WTC11 (cell line): Measurements from ENCODE around the gene MMP24OS. TPM values are rescaled to one million over a fixed set of nuclear protein-coding genes. Genes with fewer than 3 reads are reported as not detected.

Experiments
- ATAC-seq: fragments of 200-7000 bp; cut with Tn5 transposase; 2 replicates; pipeline ENCODE4 v1.10.0; 2021; ENCODE audit warnings: mild to moderate bottlenecking, moderate library complexity
- CTCF ChIA-PET: fragments of 300-600 bp; sonication (Branson Sonifier 250); formaldehyde crosslinking; loops from one replicate; lab custom pipeline; 2021; ENCODE audit warnings: antibody characterized with exemption; lab: Charles Lee
- POLR2A ChIA-PET: fragments of 350-600 bp; sonication (Branson Sonifier 250); formaldehyde crosslinking; loops from one replicate; lab custom pipeline; 2021; ENCODE audit warnings: antibody characterized with exemption; lab: Charles Lee
- DNase-seq: peaks from one replicate; pipeline ENCODE4 v3.0.0; 2021; ENCODE audit warnings: low spot score
- H3K27ac Mint-ChIP-seq: 2 replicates; pipeline ENCODE4 v1.8.0; 2021; ENCODE audit warnings: mixed read lengths
- H3K27me3 Mint-ChIP-seq: 2 replicates; pipeline ENCODE4 v1.8.0; 2021; ENCODE audit warnings: low read depth, mild to moderate bottlenecking, moderate library complexity, mixed read lengths
- H3K36me3 Mint-ChIP-seq: 2 replicates; pipeline ENCODE4 v1.8.0; 2021; ENCODE audit warnings: mixed read lengths
- H3K4me1 Mint-ChIP-seq: 2 replicates; pipeline ENCODE4 v1.8.0; 2022; ENCODE audit warnings: mixed read lengths
- H3K4me3 Mint-ChIP-seq: 2 replicates; pipeline ENCODE4 v1.8.0; 2021; ENCODE audit warnings: mild to moderate bottlenecking, moderate library complexity, mixed read lengths
- H3K9me3 Mint-ChIP-seq: 2 replicates; pipeline ENCODE4 v1.8.0; 2021; ENCODE audit warnings: mixed read lengths
- AR ChIP-seq: fragments of 250-450 bp; sonication (Bioruptor Pico); IDR thresholded peaks from 2 replicates; pipeline ENCODE4 v1.9.0; 2021; ENCODE audit warnings: mild to moderate bottlenecking
- ATF1 ChIP-seq: sonication (generic); formaldehyde crosslinking; IDR thresholded peaks from 2 replicates; pipeline ENCODE4 v1.8.1; 2023; ENCODE audit warnings: mild to moderate bottlenecking, moderate library complexity, missing genetic modification reagents
- ATF2 ChIP-seq: sonication (generic); formaldehyde crosslinking; IDR thresholded peaks from 2 replicates; pipeline ENCODE4 v1.8.1; 2022; ENCODE audit warnings: low read depth, missing genetic modification reagents, borderline replicate concordance
- FOXJ3 ChIP-seq: sonication (generic); formaldehyde crosslinking; IDR thresholded peaks from 2 replicates; pipeline ENCODE4 v1.9.0; 2021; ENCODE audit warnings: missing genetic modification reagents, mild to moderate bottlenecking, borderline replicate concordance
- FOXP1 ChIP-seq: sonication (generic); formaldehyde crosslinking; IDR thresholded peaks from 2 replicates; pipeline ENCODE4 v1.8.0; 2022; ENCODE audit warnings: missing genetic modification reagents, mild to moderate bottlenecking, moderate library complexity, borderline replicate concordance
- FOXP4 ChIP-seq: sonication (generic); formaldehyde crosslinking; IDR thresholded peaks from 2 replicates; pipeline ENCODE4 v1.8.0; 2022; ENCODE audit warnings: mild to moderate bottlenecking, missing genetic modification reagents
- GABPB1 ChIP-seq: sonication (generic); formaldehyde crosslinking; IDR thresholded peaks from 2 replicates; pipeline ENCODE4 v1.8.1; 2023; ENCODE audit warnings: mild to moderate bottlenecking, missing genetic modification reagents
- NFE2L1 ChIP-seq: sonication (generic); formaldehyde crosslinking; IDR thresholded peaks from 2 replicates; pipeline ENCODE4 v1.8.1; 2023; ENCODE audit warnings: missing genetic modification reagents
- NR1H2 ChIP-seq: sonication (generic); formaldehyde crosslinking; IDR thresholded peaks from 2 replicates; pipeline ENCODE4 v1.9.0; 2021; ENCODE audit warnings: mild to moderate bottlenecking, moderate library complexity, missing genetic modification reagents
- OVOL2 ChIP-seq: fragments of 250-450 bp; sonication (Bioruptor Pico); IDR thresholded peaks from 2 replicates; pipeline ENCODE4 v1.9.0; 2021; ENCODE audit warnings: mild to moderate bottlenecking, borderline replicate concordance
- SMAD3 ChIP-seq: sonication (generic); formaldehyde crosslinking; IDR thresholded peaks from 2 replicates; pipeline ENCODE4 v1.8.0; 2022; ENCODE audit warnings: missing genetic modification reagents, mild to moderate bottlenecking, borderline replicate concordance
- TEAD1 ChIP-seq: sonication (generic); formaldehyde crosslinking; IDR thresholded peaks from 2 replicates; pipeline ENCODE4 v1.8.0; 2022; ENCODE audit warnings: mild to moderate bottlenecking, missing genetic modification reagents
- USF1 ChIP-seq: sonication (generic); formaldehyde crosslinking; IDR thresholded peaks from 2 replicates; pipeline ENCODE4 v1.8.0; 2022; ENCODE audit warnings: mild to moderate bottlenecking, missing genetic modification reagents
- ZNF232 ChIP-seq: sonication (generic); formaldehyde crosslinking; IDR thresholded peaks from 2 replicates; pipeline ENCODE4 v1.8.0; 2022; ENCODE audit warnings: mild to moderate bottlenecking, missing genetic modification reagents
- ZNF416 ChIP-seq: fragments of 250-450 bp; sonication (Bioruptor Pico); IDR thresholded peaks from 2 replicates; pipeline ENCODE4 v1.9.0; 2021; ENCODE audit warnings: mild to moderate bottlenecking, inconsistent platforms
- ZNF671 ChIP-seq: fragments of 250-450 bp; sonication (Bioruptor Pico); IDR thresholded peaks from 2 replicates; pipeline ENCODE4 v1.8.0; 2021; ENCODE audit warnings: mild to moderate bottlenecking
- total RNA-seq: library from RNA; stranded (reverse); gene quantifications from 3 replicates; pipeline ENCODE4 v1.2.3, GENCODE V29; 2021

The MMP24OS gene
- total RNA-seq, 1 experiment from 2014 or later, result 50.6 TPM

GRCh38 chr20:35320396-35321126 is 42.6 kb upstream of the MMP24OS start:
- H3K9me3 Mint-ChIP-seq, result no peaks in the 10 kb centered on the region
- H3K27me3 Mint-ChIP-seq, result no peaks in the 10 kb centered on the region
- POLR2A ChIA-PET, result no interaction called here
- CTCF ChIA-PET, result interaction anchor here (0.9 to 3.5 kb wide), 8 partner anchors 9 to 224 kb away, joined by 3 to 38 read pairs (median 4); partner anchors contain the start of gene CEP250
- H3K27ac Mint-ChIP-seq, result peak overlapping the region; percentile 61; the same call in 1 of the 2 replicates
- H3K36me3 Mint-ChIP-seq, result no peaks in the 10 kb centered on the region
- H3K4me1 Mint-ChIP-seq, result peaks cover 11% of the 10 kb centered on the region
- no peak overlapping the region for H3K4me3 Mint-ChIP-seq
- no peak for TF ChIP-seq NFE2L1
- 0 out of 2 replicates have a peak, but pooled peaks have one; percentile 40 for TF ChIP-seq GABPB1 (CRISPR knock-in tag)
- DNase-seq (no peak), ATAC-seq (peak; percentile 39)

GRCh38 chr20:35319871-35320197 is 41.9 kb upstream of the MMP24OS start:
- ChIA-PET POLR2A (no interaction called here), CTCF (interaction anchor here (0.9 to 3.5 kb wide), 5 partner anchors 10 to 223 kb away, joined by 3 to 38 read pairs (median 13); no protein-coding TSS in a partner anchor)
- Mint-ChIP-seq H3K9me3 (no peaks in the 10 kb centered on the region), H3K36me3 (no peaks in the 10 kb centered on the region), H3K27me3 (no peaks in the 10 kb centered on the region), H3K4me1 (peaks cover 17% of the 10 kb centered on the region), H3K27ac (no peak overlapping the region), H3K4me3 (no peak overlapping the region)
- ATAC-seq (no peak), DNase-seq (no peak)
- TF ChIP-seq OVOL2 (CRISPR knock-in tag), result no peak

- ATAC-seq (no peak), DNase-seq (no peak)
- POLR2A ChIA-PET, result no interaction called here
- H3K27ac Mint-ChIP-seq, result no peak overlapping the region
- peaks cover 18% of the 10 kb centered on the region for H3K4me1 Mint-ChIP-seq
- CTCF ChIA-PET, result interaction anchor here (0.8 to 3.5 kb wide), 7 partner anchors 10 to 283 kb away, joined by 3 to 38 read pairs (median 5); no protein-coding TSS in a partner anchor
- no peaks in the 10 kb centered on the region for H3K36me3 Mint-ChIP-seq
- no peaks in the 10 kb centered on the region for H3K27me3 Mint-ChIP-seq
- no peak for TF ChIP-seq OVOL2 (CRISPR knock-in tag)
- no peak for TF ChIP-seq FOXJ3
- no peak for TF ChIP-seq AR (CRISPR knock-in tag)
- TF ChIP-seq ATF1 (CRISPR knock-in tag), result no peak
- TF ChIP-seq NR1H2 (CRISPR knock-in tag), result no peak
- TF ChIP-seq ZNF232, result no peak
- TF ChIP-seq SMAD3 (CRISPR knock-in tag), result no peak
- TF ChIP-seq USF1 (CRISPR knock-in tag), result no peak
- no peak for TF ChIP-seq ZNF671 (CRISPR knock-in tag)
- no peak for TF ChIP-seq FOXP1 (CRISPR knock-in tag)
- TF ChIP-seq ATF2 (CRISPR knock-in tag), result no peak
- no peak for TF ChIP-seq FOXP4 (CRISPR knock-in tag)
- no peak for TF ChIP-seq ZNF416 (CRISPR knock-in tag)
- TF ChIP-seq TEAD1, result no peak
- no peak overlapping the region for H3K4me3 Mint-ChIP-seq
- no peaks in the 10 kb centered on the region for H3K9me3 Mint-ChIP-seq
These were observed 41.4 kb upstream of the MMP24OS start for GRCh38 chr20:35319192-35319870.
